Esophagus muscularis mucosa (tissue), 4 donors: ENCODE data around the gene HBZ. TPM values are rescaled to one million over a fixed set of nuclear protein-coding genes. Genes with fewer than 3 reads are reported as not detected.
"Not testable (repeated sequence)": the region's sequence is repeated elsewhere in the genome, so short reads cannot be mapped to it uniquely, and the experiment has no call there.

ENCODE experiments used
- DNase-seq: peaks from one replicate; pipeline ENCODE4 v3.0.0-alpha.2; 2017; ENCODE audit errors: extremely low spot score
- H3K27ac ChIP-seq, 4 donors: fragments of 200-600 bp; sonication (generic); replicated peaks in 1 of 4; 1 replicate in 3 of 4; 2 replicates in 1 of 4; pipeline ENCODE4 v1.5.1; 2016 to 2019; ENCODE audit warnings: mild to moderate bottlenecking in 1 of 4
- H3K27me3 ChIP-seq, 4 donors: fragments of 200-600 bp; sonication (generic); one replicate each; pipeline versions ENCODE4 v1.5.1 to v1.6.0; 2016 to 2019
- H3K36me3 ChIP-seq, 4 donors: fragments of 200-600 bp; sonication (generic); one replicate each; pipeline ENCODE4 v1.5.1; 2016 to 2019
- H3K4me1 ChIP-seq, 4 donors: fragments of 200-600 bp; sonication (generic); one replicate each; pipeline ENCODE4 v1.5.1; 2016 to 2019
- H3K4me3 ChIP-seq, 4 donors: fragments of 200-600 bp; sonication (generic); 1 replicate in 2 of 4; 2 replicates in 2 of 4; pipeline ENCODE4 v1.5.1; 2016 to 2019; ENCODE audit warnings: mild to moderate bottlenecking in 4 of 4, moderate library complexity in 1 of 4
- H3K9me3 ChIP-seq, 4 donors: fragments of 200-600 bp; sonication (generic); 1 replicate in 3 of 4; 2 replicates in 1 of 4; pipeline ENCODE4 v1.5.1; 2016 to 2019
- EP300 ChIP-seq: sonication (generic); formaldehyde crosslinking; IDR thresholded peaks from one replicate; pipeline ENCODE4 v1.6.1; 2017; ENCODE audit warnings: antibody characterized with exemption
- POLR2A ChIP-seq: fragments of 450-650 bp; IDR thresholded peaks from one replicate; pipeline ENCODE4 v1.6.1; 2017; ENCODE audit warnings: antibody characterized with exemption, moderate library complexity, mild to moderate bottlenecking, low read depth
- POLR2AphosphoS5 ChIP-seq, 2 donors: sonication (generic); formaldehyde crosslinking; IDR thresholded peaks; one replicate each; pipeline ENCODE4 v1.6.1; 2017; ENCODE audit warnings: antibody characterized with exemption in 2 of 2
- WGBS: methylation state at CpG from one replicate; pipeline ENCODE4 v1.1.5; 2018; 5-methylcytosine and 5-hydroxymethylcytosine counted together
- intact Hi-C: fragments of 100-400 bp; cut with DNase I; formaldehyde crosslinking; loops from one replicate; pipeline ENCODE4 v1.15.1; 2023
- total RNA-seq, 4 donors: library from RNA; depleted of rRNA; stranded (reverse); fragments of >200 nt; gene quantifications; one replicate each; pipeline versions ENCODE4 v1.1.0 to v1.2.1, GENCODE V29; 2016
- TF ChIP-seq, protein P1 (sequence below), 3 experiments: fragments of 200-600 bp in 2 of 3; fragments of 450-650 bp in 1 of 3; sonication (generic) in 2 of 3; IDR thresholded peaks; one replicate each; pipeline ENCODE4 v1.5.1; 2017 to 2019; ENCODE audit warnings: antibody characterized with exemption in 3 of 3, mild to moderate bottlenecking in 2 of 3, moderate library complexity in 1 of 3

Gene HBZ
- total RNA-seq, 4 donors from 2014 or later: not detected

DNA sequence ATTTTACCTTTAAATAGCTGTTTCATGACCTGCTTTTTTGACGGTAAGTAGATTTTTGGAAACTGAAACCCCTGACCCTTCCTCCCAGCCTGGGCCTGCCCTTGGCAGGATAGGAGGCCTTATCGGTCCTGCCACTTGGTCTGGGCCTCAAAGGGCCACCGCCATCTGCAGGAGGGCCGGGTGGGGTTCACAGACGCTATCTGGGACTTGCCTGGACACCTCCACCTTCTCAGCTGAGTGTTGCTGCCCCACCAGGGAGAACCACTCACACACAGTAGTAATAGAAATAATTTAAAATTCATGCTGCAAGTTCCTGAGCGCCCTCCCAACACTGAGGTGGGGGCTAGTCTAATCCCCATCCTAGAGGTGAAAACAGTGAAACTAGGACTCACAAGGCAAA is 9.4 kb upstream of the HBZ start:
- intact Hi-C loops: no loop called here
- 84% methylated on average over 6 of the region's 6 CpGs for WGBS
- H3K27ac ChIP-seq: no peak overlapping the region

DNA sequence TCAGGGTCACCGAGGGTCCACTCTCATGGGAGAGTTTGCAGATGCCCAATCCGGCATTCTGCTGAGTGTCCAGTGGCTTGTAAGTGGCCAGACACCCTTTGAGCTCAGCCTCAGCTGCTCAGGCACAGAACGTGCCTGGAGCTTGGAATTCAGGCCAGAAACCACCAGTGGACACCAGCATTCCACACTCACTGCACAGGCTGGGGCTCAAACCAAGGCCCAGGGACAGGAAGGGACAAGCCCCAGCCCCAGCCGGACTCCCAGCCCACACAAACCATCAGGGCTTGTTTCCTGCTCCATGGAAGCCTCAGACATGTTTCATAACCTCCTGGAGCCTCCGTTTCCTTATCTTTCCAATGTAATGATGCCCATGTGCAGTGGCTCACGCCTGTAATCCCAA is 9.0 kb upstream of the HBZ start:
- TF ChIP-seq POLR2AphosphoS5 (IDR thresholded peaks at IDR 0.05) (no peak), POLR2A (no peak), EP300 (no peak)
- TF ChIP-seq, protein P1, sequence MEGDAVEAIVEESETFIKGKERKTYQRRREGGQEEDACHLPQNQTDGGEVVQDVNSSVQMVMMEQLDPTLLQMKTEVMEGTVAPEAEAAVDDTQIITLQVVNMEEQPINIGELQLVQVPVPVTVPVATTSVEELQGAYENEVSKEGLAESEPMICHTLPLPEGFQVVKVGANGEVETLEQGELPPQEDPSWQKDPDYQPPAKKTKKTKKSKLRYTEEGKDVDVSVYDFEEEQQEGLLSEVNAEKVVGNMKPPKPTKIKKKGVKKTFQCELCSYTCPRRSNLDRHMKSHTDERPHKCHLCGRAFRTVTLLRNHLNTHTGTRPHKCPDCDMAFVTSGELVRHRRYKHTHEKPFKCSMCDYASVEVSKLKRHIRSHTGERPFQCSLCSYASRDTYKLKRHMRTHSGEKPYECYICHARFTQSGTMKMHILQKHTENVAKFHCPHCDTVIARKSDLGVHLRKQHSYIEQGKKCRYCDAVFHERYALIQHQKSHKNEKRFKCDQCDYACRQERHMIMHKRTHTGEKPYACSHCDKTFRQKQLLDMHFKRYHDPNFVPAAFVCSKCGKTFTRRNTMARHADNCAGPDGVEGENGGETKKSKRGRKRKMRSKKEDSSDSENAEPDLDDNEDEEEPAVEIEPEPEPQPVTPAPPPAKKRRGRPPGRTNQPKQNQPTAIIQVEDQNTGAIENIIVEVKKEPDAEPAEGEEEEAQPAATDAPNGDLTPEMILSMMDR (IDR thresholded peaks at IDR 0.05): no peak
- WGBS: 73% methylated on average over 6 of the region's 6 CpGs
- intact Hi-C loops: no loop called here

More for the DNA sequence above, 9.4 kb upstream of the HBZ start:
- Histone ChIP-seq H3K9me3 (no peaks in the 10 kb centered on the region), H3K4me1 (peaks cover 0 to 8% (median 3%) of the 10 kb centered on the region in 4 donors), H3K4me3 (no peak overlapping the region), H3K36me3 (no peaks in the 10 kb centered on the region), H3K27me3 (peaks cover 0 to 36% (median 2%) of the 10 kb centered on the region in 4 donors)
- TF ChIP-seq, protein P1 (IDR thresholded peaks at IDR 0.05): no peak
- DNase-seq: no peak

DNA sequence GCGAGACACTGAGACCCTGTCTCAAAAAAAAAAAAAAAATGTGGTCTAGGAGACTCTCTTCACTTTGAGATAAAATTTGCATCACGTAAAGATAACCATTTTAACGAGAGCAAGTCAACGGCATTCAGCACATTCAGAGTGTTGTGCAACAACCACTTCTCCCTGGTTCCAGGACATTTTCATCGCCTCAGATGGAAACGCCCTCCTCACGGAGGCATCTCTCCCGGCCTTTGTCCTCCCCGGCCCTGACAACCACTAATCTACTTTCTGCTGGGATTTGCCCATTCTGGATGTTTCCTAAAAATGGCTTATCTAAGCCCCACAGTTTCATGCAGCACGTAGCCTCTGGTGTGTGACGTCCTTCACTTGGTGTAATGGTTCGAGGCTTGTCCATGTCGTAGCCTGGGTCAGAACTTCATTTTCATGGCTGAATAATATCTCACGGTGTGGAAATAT is 7.6 kb upstream of the HBZ start:
- H3K4me1 ChIP-seq: no peaks in the 10 kb centered on the region
- no peaks in the 10 kb centered on the region for H3K9me3 ChIP-seq
- no peak for DNase-seq
- intact Hi-C loops: no loop called here
- H3K4me3 ChIP-seq: no peak overlapping the region
- H3K36me3 ChIP-seq: no peaks in the 10 kb centered on the region
- peaks cover 0 to 48% (median 3%) of the 10 kb centered on the region in 4 donors for H3K27me3 ChIP-seq
- TF ChIP-seq POLR2AphosphoS5 (IDR thresholded peaks at IDR 0.05) (no peak), POLR2A (no peak), EP300 (no peak)
- H3K27ac ChIP-seq: no peak overlapping the region
- 86% methylated on average over 14 of the region's 14 CpGs for WGBS

More for the DNA sequence above, 9.0 kb upstream of the HBZ start:
- H3K4me3 ChIP-seq: no peak overlapping the region
- no peak overlapping the region for H3K27ac ChIP-seq
- peaks cover 0 to 8% (median 3%) of the 10 kb centered on the region in 4 donors for H3K4me1 ChIP-seq
- no peaks in the 10 kb centered on the region for H3K36me3 ChIP-seq
- peaks cover 0 to 40% (median 2%) of the 10 kb centered on the region in 4 donors for H3K27me3 ChIP-seq
- no peak for DNase-seq
- no peaks in the 10 kb centered on the region for H3K9me3 ChIP-seq

DNA sequence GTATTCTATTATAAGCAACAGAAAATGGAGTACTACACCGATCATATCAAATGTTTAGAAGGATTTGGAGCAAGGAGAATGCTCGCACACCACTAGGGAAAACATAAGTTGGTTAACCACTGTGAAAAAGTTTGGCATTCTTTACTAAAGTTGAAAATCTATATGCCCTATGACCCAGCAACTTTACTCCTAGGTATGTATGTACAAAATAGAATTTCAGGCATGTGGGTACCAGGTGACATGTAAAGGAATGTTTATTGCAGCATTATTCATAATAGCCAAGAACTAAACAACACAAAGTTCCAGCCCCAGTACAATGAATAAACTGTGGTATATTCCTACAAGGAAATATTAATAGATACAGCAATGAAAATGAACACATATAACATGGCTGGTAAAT is 5.8 kb upstream of the HBZ start:
- H3K4me1 ChIP-seq: no peaks in the 10 kb centered on the region
- no peaks in the 10 kb centered on the region for H3K9me3 ChIP-seq
- H3K27ac ChIP-seq: no peak overlapping the region
- H3K4me3 ChIP-seq: no peak overlapping the region
- peaks cover 3 to 58% (median 3%) of the 10 kb centered on the region in 4 donors for H3K27me3 ChIP-seq
- TF ChIP-seq, protein P1 (IDR thresholded peaks at IDR 0.05): no peak
- TF ChIP-seq EP300: no peak
- TF ChIP-seq POLR2A: no peak
- TF ChIP-seq POLR2AphosphoS5 (IDR thresholded peaks at IDR 0.05): no peak
- no peaks in the 10 kb centered on the region for H3K36me3 ChIP-seq
- DNase-seq: no peak
- WGBS: 83% methylated on average over 2 of the region's 2 CpGs
- intact Hi-C loops: no loop called here

DNA sequence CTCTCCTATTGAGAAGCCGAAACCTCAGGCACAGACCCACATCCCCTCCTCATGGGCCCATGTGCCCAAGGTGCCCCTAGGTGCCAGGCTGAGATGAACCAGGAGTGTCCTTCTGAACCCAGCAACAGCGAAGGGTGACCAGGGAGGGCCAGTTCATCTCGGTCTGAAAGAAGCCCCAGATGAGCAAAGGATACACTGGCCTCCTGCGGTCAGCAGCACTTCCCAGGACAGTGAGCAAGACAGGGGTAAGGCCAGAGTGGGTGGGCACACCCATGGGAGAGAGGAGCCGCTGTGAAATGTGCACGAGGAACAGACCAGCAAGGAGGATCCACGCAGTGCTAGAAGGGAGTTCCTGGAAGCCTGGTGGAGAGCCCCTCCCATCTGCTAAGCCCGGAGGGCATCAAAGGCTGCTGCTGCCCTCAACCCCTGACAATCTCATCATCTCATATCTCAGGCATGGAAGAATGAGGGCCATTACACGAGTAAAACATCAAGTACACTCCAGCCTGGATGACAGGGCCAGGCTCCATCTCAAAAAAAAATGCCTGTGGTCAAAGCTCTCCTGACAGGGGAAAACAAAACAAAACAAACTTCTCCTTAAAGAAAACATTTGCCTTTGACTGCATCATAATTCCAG is 3.3 kb upstream of the HBZ start:
- H3K9me3 ChIP-seq: no peaks in the 10 kb centered on the region
- peaks cover 0 to under 1% (median under 1%) of the 10 kb centered on the region in 4 donors for H3K4me1 ChIP-seq
- DNase-seq: no peak
- intact Hi-C loops: no loop called here
- H3K36me3 ChIP-seq: no peaks in the 10 kb centered on the region
- H3K27ac ChIP-seq: no peak overlapping the region
- H3K4me3 ChIP-seq: no peak overlapping the region
- WGBS: 59% methylated on average over 4 of the region's 9 CpGs
- peaks cover 3 to 50% (median 3%) of the 10 kb centered on the region in 4 donors for H3K27me3 ChIP-seq
- TF ChIP-seq POLR2A: no peak
- TF ChIP-seq, protein P1 (IDR thresholded peaks at IDR 0.05): no peak

DNA sequence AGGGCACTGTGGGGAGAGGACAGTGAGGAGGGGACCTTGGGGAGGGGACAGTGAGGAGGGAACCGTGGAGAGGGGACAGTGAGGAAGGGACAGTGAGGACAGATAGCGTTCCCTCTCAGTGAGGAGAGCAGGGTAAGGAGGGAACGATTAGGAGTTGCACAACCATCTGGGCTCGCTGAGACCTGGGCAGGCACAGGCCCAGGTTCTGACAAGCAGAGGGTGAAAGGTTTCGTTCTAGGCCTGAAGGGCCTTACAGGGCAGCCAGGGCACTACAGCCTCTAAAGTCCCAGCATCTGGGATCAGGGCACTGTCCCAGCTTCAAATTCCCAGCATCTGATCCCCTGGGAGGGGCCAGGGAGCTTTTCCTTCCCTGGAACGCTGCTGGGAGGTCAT is 681 bp downstream of the HBZ start:
- intact Hi-C loops: not testable (repeated sequence)

DNA sequence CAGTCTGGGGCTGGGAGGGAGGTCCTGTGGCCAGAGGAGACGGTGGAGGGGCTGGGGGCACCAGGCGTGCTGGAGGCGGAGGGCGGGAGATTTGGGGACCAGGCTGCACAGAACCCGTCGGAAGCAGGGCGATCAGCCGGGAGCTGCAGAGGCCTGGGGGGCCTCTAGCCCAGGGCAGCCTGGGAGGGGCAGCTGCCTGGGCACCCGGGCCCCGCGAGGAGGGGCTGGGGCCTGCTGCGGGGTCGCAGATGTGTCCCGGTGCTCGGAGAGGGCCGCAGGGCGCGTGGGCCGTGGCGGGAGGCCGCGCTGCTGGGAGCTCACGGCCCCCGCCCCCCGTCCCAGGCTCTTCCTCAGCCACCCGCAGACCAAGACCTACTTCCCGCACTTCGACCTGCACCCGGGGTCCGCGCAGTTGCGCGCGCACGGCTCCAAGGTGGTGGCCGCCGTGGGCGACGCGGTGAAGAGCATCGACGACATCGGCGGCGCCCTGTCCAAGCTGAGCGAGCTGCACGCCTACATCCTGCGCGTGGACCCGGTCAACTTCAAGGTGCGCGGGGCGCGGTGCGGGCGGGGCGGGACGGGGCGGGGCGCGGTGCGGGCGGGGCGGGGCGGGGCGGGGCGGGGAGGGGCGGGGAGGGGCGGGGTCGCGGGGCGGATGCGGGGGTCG is 1.2 kb downstream of the HBZ start:
- H3K27me3 ChIP-seq: peaks cover 3 to 63% (median 28%) of the 10 kb centered on the region in 4 donors
- H3K27ac ChIP-seq, DNase-seq, H3K36me3 ChIP-seq, intact Hi-C loops, H3K9me3 ChIP-seq, H3K4me3 ChIP-seq: not testable (repeated sequence)
- no CpG with 5 or more reads among the region's 74 CpGs for WGBS
- H3K4me1 ChIP-seq: peaks cover 8 to 11% (median 10%) of the 10 kb centered on the region in 4 donors

More for the DNA sequence above, 681 bp downstream of the HBZ start:
- not testable (repeated sequence) for H3K36me3 ChIP-seq, DNase-seq, H3K4me3 ChIP-seq, H3K9me3 ChIP-seq, H3K27ac ChIP-seq
- 85% methylated on average over 4 of the region's 6 CpGs for WGBS
- Histone ChIP-seq H3K27me3 (peaks cover 3 to 64% (median 28%) of the 10 kb centered on the region in 4 donors), H3K4me1 (peaks cover 8 to 11% (median 10%) of the 10 kb centered on the region in 4 donors)
